ENCODE results near the gene ADARB1. TPM values are rescaled to one million over a fixed set of nuclear protein-coding genes. Genes with fewer than 3 reads are reported as not detected.

The ADARB1 gene
- total RNA-seq, 1 donor from 2014 or later = 14.5 TPM

DNA sequence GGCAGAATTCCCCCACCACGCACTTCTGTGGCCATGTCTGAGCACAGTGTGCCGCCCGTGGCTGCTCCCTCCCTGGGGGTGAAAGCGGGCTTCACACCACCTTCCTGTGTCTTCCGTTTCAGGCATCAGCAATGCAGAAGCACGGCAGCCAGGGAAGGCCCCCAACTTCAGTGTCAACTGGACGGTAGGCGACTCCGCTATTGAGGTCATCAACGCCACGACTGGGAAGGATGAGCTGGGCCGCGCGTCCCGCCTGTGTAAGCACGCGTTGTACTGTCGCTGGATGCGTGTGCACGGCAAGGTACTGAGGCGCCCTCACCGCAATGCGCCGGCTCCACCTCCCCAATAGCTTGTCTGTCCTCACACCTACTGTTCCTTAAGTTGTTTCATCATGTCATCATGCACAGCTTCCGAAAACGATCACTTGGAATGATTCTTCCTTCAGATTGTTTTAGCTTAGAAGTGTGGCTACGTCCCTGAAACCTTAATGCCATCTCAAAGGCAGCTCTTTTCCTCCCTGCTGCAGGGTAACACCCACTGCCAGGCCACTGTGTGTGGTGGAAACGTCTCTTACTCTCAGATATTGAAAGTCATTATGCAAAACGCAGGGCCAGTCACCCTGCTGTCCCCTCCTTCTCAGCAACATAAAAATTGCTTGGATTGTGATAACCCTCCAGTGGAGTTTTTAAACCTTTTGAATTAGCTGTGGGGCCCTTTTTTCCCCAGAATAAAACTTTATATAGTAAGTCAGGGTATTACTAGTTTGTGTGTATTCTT, 146.5 kb downstream of the ADARB1 start:
- DNase-seq (ENCODE audit: low spot score) = no peak
- H3K9me3 Mint-ChIP-seq (ENCODE audit: unreplicated experiment) = no peaks in the 10 kb centered on the region
- H3K36me3 Mint-ChIP-seq (ENCODE audit: low read depth, unreplicated experiment) = peaks cover 14% of the 10 kb centered on the region
- H3K27ac Mint-ChIP-seq (ENCODE audit: unreplicated experiment) = no peak overlapping the region
- TF ChIP-seq, protein P1, sequence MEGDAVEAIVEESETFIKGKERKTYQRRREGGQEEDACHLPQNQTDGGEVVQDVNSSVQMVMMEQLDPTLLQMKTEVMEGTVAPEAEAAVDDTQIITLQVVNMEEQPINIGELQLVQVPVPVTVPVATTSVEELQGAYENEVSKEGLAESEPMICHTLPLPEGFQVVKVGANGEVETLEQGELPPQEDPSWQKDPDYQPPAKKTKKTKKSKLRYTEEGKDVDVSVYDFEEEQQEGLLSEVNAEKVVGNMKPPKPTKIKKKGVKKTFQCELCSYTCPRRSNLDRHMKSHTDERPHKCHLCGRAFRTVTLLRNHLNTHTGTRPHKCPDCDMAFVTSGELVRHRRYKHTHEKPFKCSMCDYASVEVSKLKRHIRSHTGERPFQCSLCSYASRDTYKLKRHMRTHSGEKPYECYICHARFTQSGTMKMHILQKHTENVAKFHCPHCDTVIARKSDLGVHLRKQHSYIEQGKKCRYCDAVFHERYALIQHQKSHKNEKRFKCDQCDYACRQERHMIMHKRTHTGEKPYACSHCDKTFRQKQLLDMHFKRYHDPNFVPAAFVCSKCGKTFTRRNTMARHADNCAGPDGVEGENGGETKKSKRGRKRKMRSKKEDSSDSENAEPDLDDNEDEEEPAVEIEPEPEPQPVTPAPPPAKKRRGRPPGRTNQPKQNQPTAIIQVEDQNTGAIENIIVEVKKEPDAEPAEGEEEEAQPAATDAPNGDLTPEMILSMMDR (IDR thresholded peaks at IDR 0.05; ENCODE audit: unreplicated experiment) = no peak
- peaks cover 1% of the 10 kb centered on the region for H3K27me3 Mint-ChIP-seq (ENCODE audit: unreplicated experiment)
- no peaks in the 10 kb centered on the region for H3K4me1 Mint-ChIP-seq (ENCODE audit: unreplicated experiment)
- no peak overlapping the region for H3K4me3 Mint-ChIP-seq (ENCODE audit: unreplicated experiment)

DNA sequence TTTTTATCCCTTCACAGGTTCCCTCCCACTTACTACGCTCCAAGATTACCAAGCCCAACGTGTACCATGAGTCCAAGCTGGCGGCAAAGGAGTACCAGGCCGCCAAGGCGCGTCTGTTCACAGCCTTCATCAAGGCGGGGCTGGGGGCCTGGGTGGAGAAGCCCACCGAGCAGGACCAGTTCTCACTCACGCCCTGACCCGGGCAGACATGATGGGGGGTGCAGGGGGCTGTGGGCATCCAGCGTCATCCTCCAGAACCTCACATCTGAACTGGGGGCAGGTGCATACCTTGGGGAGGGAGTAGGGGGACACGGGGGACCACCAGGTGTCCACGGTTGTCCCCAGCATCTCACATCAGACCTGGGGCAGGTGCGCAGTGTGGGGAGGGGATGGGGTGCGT, 147.6 kb downstream of the ADARB1 start:
- Mint-ChIP-seq H3K9me3 (ENCODE audit: unreplicated experiment) (no peaks in the 10 kb centered on the region), H3K36me3 (ENCODE audit: low read depth, unreplicated experiment) (peaks cover 14% of the 10 kb centered on the region), H3K27me3 (ENCODE audit: unreplicated experiment) (peaks cover 1% of the 10 kb centered on the region), H3K4me3 (ENCODE audit: unreplicated experiment) (no peak overlapping the region), H3K27ac (ENCODE audit: unreplicated experiment) (no peak overlapping the region), H3K4me1 (ENCODE audit: unreplicated experiment) (no peaks in the 10 kb centered on the region)
- DNase-seq (ENCODE audit: low spot score) = no peak
- TF ChIP-seq, protein P1 (IDR thresholded peaks at IDR 0.05; ENCODE audit: unreplicated experiment) = no peak

DNA sequence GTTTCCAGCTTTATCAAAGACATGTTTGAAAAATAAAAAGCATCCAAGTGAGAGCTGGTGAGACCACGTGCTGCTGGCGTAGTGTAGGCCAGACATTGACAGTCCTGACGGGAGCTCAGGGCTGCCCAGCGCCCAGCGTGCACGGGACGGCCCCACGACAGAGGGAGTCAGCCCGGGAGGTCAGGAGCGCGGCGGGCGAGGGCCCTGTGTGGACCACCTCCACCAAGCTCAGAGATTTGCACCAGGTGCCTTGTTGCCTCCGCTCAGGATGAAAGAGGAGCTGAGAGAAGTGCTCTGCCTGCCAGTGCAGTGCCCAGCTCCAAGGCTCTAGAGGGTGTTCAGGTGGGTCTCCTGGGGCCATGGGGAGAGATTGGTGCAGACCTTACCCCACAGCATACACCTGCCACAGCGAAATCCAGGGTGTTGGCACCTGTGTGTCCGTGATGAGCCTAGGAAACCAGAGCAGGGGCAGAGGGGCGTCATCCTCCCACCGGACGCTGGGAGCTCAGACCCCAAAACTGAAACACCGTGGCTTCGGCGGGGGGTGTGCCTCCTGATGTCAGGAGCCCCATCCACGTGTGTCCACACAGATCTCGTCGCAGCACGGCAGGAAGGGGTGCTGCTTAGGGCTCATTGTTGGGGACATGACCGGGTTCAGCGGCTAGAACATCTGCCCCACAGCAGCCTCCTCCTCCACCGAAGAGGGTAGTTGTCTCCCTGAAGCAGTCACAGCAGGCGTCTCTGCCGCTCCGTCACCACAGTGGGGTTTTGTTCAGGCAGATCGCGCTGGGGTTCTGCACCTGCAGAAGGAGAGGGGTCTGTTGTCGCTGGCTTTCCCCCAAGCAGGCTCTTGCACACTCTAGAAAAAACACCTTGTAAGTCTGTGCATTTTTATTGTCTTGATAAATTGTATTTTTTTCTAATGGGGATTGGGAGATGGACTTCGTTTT, 149.1 kb downstream of the ADARB1 start:
- H3K27me3 Mint-ChIP-seq (ENCODE audit: unreplicated experiment) = peaks cover 1% of the 10 kb centered on the region
- H3K36me3 Mint-ChIP-seq (ENCODE audit: low read depth, unreplicated experiment) = peaks cover 5% of the 10 kb centered on the region
- DNase-seq (ENCODE audit: low spot score) = no peak
- no peak overlapping the region for H3K4me3 Mint-ChIP-seq (ENCODE audit: unreplicated experiment)
- no peak overlapping the region for H3K27ac Mint-ChIP-seq (ENCODE audit: unreplicated experiment)
- no peaks in the 10 kb centered on the region for H3K9me3 Mint-ChIP-seq (ENCODE audit: unreplicated experiment)
- TF ChIP-seq, protein P1 (IDR thresholded peaks at IDR 0.05; ENCODE audit: unreplicated experiment) = no peak
- H3K4me1 Mint-ChIP-seq (ENCODE audit: unreplicated experiment) = no peaks in the 10 kb centered on the region

DNA sequence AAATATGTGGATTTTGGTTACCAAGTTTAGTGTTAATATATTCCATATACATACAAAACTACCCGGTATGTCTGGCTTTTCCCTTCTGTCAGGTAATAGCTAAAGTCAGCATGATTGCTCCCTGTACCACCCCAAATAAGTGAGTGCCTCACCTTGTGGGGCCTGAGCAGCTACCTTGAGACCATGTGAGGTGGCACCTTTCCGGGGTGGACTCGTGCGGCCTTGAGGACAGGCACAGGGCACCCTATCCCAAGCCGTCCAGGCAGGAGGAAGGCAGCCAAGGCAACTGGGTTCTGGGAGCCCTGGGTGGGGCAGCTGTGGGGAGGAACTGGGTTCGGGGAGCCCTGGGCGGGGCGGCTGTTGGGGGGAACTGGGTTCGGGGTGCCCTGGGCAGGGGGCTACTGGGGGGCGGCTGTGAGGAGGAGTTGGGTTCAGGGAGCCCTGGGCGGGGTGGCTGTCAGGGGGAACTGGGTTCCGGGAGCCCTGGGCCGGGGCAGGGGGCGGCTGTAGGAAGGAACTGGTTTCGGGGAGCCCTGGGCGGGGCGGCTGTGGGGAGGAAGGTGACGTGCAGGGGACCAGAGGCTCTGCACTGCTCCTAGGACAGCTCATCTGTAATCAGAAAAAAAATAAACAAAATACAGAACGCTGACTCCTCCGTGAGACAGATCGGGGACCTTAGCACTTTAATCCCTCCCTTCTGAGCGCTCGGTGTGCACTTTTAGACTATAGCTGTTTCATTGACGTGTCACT, 150.0 kb downstream of the ADARB1 start:
- Mint-ChIP-seq H3K27me3 (ENCODE audit: unreplicated experiment) (peaks cover 1% of the 10 kb centered on the region), H3K9me3 (ENCODE audit: unreplicated experiment) (no peaks in the 10 kb centered on the region), H3K27ac (ENCODE audit: unreplicated experiment) (no peak overlapping the region), H3K4me3 (ENCODE audit: unreplicated experiment) (no peak overlapping the region), H3K36me3 (ENCODE audit: low read depth, unreplicated experiment) (peaks cover 5% of the 10 kb centered on the region), H3K4me1 (ENCODE audit: unreplicated experiment) (no peaks in the 10 kb centered on the region)
- TF ChIP-seq, protein P1 (IDR thresholded peaks at IDR 0.05; ENCODE audit: unreplicated experiment) = no peak
- no peak for DNase-seq (ENCODE audit: low spot score)

Measured in endothelial cell (in vitro differentiated cells).